Smooth muscle cell (in vitro differentiated cells): ENCODE data around the gene TTC13. TPM values are rescaled to one million over a fixed set of nuclear protein-coding genes. Genes with fewer than 3 reads are reported as not detected.

ENCODE experiments used
- DNase-seq: peaks from one replicate; lab custom pipeline; 2025; ENCODE audit not compliant: unreplicated experiment; lab: John Stamatoyannopoulos, UW
- H2AFZ ChIP-seq: fragments of 200-600 bp; sonication (generic); 2 replicates; pipeline ENCODE4 v1.6.0; 2016; ENCODE audit warnings: antibody characterized with exemption, low read depth, mild to moderate bottlenecking
- H3F3A ChIP-seq: fragments of 200-600 bp; sonication (generic); 2 replicates; pipeline ENCODE4 v1.6.0; 2017; ENCODE audit warnings: antibody characterized with exemption, low read depth
- H3K27ac ChIP-seq: fragments of 200-600 bp; sonication (generic); 2 replicates; pipeline ENCODE4 v1.5.1; 2016; ENCODE audit warnings: low read depth, mild to moderate bottlenecking
- H3K27me3 ChIP-seq: fragments of 200-600 bp; sonication (generic); 2 replicates; pipeline ENCODE4 v1.6.1; 2016; ENCODE audit warnings: low read depth, mild to moderate bottlenecking
- H3K36me3 ChIP-seq: fragments of 200-600 bp; sonication (generic); 2 replicates; pipeline ENCODE4 v1.5.1; 2016; ENCODE audit warnings: low read depth
- H3K4me1 ChIP-seq: fragments of 200-600 bp; sonication (generic); 2 replicates; pipeline ENCODE4 v1.5.1; 2016; ENCODE audit warnings: low read depth
- H3K4me2 ChIP-seq: fragments of 200-600 bp; sonication (generic); 2 replicates; pipeline ENCODE4 v1.6.0; 2016; ENCODE audit warnings: mild to moderate bottlenecking
- H3K4me3 ChIP-seq: fragments of 200-600 bp; sonication (generic); 2 replicates; pipeline ENCODE4 v1.5.1; 2016; ENCODE audit warnings: mild to moderate bottlenecking
- H3K79me2 ChIP-seq: fragments of 200-600 bp; sonication (generic); 2 replicates; pipeline ENCODE4 v1.6.0; 2016; ENCODE audit warnings: low read depth, mild to moderate bottlenecking
- H3K9ac ChIP-seq: fragments of 200-600 bp; sonication (generic); 2 replicates; pipeline ENCODE4 v1.6.0; 2016; ENCODE audit warnings: low read depth
- H3K9me3 ChIP-seq: fragments of 200-600 bp; sonication (generic); replicated peaks from 2 replicates; pipeline ENCODE4 v1.5.1; 2016; ENCODE audit warnings: low read depth
- H4K20me1 ChIP-seq: fragments of 200-600 bp; sonication (generic); 2 replicates; pipeline ENCODE4 v1.6.0; 2016; ENCODE audit warnings: low read depth
- WGBS: methylation state at CpG from one replicate; pipeline ENCODE4 v1.1.7; 2016; ENCODE audit warnings: low lambda C conversion rate; 5-methylcytosine and 5-hydroxymethylcytosine counted together
- polyA plus RNA-seq: library from polyadenylated mRNA; unstranded; fragments of >200 nt; fragmentation: Nextera tagmentation; extraction: Ambion mirVana; gene quantifications from 2 replicates; pipeline ENCODE4 v1.2.1, GENCODE V29; 2016
- total RNA-seq: library from RNA; depleted of rRNA; stranded (reverse); fragments of >200 nt; gene quantifications from 2 replicates; pipeline ENCODE4 v1.2.3, GENCODE V29; 2014
- TF ChIP-seq, protein P1 (sequence below): fragments of 200-600 bp; sonication (generic); IDR thresholded peaks from 2 replicates; pipeline ENCODE4 v1.5.1; 2017; ENCODE audit warnings: borderline replicate concordance, mild to moderate bottlenecking, antibody characterized with exemption; ENCODE audit not compliant: insufficient read depth, poor library complexity, severe bottlenecking

The TTC13 gene
- total and polyA plus RNA-seq, 2 experiments from 2014 or later = 5.6 to 9.1 TPM

- Histone ChIP-seq H3K36me3 (no peaks in the 10 kb centered on the region), H3K4me2 (no peak overlapping the region), H3K4me3 (no peak overlapping the region), H3K27me3 (no peaks in the 10 kb centered on the region), H3K79me2 (no peaks in the 10 kb centered on the region), H3K9ac (no peak overlapping the region), H3K9me3 (no peaks in the 10 kb centered on the region), H3K4me1 (no peaks in the 10 kb centered on the region), H2AFZ (no peak overlapping the region), H3K27ac (no peak overlapping the region), H3F3A (no peaks in the 10 kb centered on the region), H4K20me1 (no peaks in the 10 kb centered on the region)
- TF ChIP-seq, protein P1, sequence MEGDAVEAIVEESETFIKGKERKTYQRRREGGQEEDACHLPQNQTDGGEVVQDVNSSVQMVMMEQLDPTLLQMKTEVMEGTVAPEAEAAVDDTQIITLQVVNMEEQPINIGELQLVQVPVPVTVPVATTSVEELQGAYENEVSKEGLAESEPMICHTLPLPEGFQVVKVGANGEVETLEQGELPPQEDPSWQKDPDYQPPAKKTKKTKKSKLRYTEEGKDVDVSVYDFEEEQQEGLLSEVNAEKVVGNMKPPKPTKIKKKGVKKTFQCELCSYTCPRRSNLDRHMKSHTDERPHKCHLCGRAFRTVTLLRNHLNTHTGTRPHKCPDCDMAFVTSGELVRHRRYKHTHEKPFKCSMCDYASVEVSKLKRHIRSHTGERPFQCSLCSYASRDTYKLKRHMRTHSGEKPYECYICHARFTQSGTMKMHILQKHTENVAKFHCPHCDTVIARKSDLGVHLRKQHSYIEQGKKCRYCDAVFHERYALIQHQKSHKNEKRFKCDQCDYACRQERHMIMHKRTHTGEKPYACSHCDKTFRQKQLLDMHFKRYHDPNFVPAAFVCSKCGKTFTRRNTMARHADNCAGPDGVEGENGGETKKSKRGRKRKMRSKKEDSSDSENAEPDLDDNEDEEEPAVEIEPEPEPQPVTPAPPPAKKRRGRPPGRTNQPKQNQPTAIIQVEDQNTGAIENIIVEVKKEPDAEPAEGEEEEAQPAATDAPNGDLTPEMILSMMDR = no peak
- WGBS = 93% methylated on average over 8 of the region's 8 CpGs
- no peak for DNase-seq
Observed at GRCh38 chr1:230898748-230899147, 79.9 kb downstream of the TTC13 start.

DNA sequence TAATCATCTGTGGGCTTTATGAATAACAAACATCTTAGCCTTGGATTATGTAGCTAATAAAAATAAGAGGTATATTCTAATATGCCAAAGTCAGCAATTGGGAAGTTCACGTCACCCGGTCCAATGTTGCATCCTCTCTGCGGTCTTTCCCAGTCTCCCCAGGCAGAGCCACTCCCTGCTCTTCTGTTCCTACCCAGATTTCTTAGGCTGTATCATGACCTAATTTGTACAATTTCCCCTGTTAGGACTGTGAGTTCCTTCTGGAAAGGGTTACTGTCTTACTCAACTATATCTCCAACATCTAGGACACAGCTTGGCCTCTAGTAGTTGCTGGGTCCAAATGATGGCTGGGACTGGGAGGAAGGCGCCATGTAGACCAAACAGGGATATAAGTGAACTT, 80.5 kb downstream of the TTC13 start:
- H3K9me3 ChIP-seq = no peaks in the 10 kb centered on the region
- TF ChIP-seq, protein P1 = no peak
- no peak overlapping the region for H3K27ac ChIP-seq
- H3K4me3 ChIP-seq = no peak overlapping the region
- DNase-seq = no peak
- H3K4me2 ChIP-seq = no peak overlapping the region
- H3K4me1 ChIP-seq = no peaks in the 10 kb centered on the region
- H3K79me2 ChIP-seq = no peaks in the 10 kb centered on the region
- no peak overlapping the region for H2AFZ ChIP-seq
- WGBS = 96% methylated on average over 4 of the region's 4 CpGs
- H3K27me3 ChIP-seq = no peaks in the 10 kb centered on the region
- H3K36me3 ChIP-seq = no peaks in the 10 kb centered on the region
- no peaks in the 10 kb centered on the region for H4K20me1 ChIP-seq
- H3F3A ChIP-seq = no peaks in the 10 kb centered on the region
- H3K9ac ChIP-seq = no peak overlapping the region

DNA sequence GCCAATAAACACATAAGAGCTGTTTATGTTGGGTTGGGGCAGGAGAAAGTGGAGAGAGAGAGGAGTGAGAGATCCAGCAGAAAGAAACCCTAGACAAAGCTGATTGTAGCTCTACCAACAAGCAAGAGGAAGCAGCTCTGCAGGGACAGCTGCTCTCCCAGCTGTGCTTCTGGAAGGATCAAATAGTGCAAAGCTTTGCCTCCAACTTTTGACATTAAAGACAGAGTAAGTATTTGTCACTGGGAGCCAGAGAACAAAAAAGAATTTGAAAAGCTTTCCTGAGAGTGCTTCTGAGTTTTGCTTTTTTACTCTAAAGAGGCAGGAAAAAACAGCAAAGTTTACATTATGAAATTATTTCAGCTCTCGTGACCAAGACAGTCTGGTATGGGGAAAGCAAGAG, 81.9 kb downstream of the TTC13 start:
- WGBS = 64% methylated on average over 1 of the region's 1 CpG
- H3K4me3 ChIP-seq = no peak overlapping the region
- TF ChIP-seq, protein P1 = no peak
- H3K27me3 ChIP-seq = no peaks in the 10 kb centered on the region
- DNase-seq = no peak
- no peak overlapping the region for H2AFZ ChIP-seq
- no peak overlapping the region for H3K27ac ChIP-seq
- no peaks in the 10 kb centered on the region for H3F3A ChIP-seq
- no peaks in the 10 kb centered on the region for H3K9me3 ChIP-seq
- no peaks in the 10 kb centered on the region for H3K36me3 ChIP-seq
- H3K79me2 ChIP-seq = no peaks in the 10 kb centered on the region
- no peak overlapping the region for H3K4me2 ChIP-seq
- no peak overlapping the region for H3K9ac ChIP-seq
- H3K4me1 ChIP-seq = peaks cover 4% of the 10 kb centered on the region
- H4K20me1 ChIP-seq = no peaks in the 10 kb centered on the region

DNA sequence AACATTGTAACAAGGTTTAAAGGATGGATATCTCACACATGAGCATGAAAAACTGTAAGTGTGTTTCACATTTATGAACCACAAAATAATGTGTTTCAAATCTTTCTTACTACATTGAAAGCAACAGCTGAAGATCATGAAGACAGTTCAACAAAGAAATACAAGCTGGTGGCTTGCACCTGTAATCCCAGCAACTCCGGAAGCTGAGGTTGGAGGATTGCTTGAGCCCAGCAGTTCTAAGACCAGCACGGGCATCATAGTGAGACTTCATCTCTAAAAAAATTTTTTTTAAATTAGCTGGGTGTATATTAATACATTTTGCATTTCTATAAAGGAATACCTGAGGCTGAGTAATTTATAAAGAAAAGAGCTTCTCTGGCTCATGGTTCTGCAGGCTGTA, 83.2 kb downstream of the TTC13 start:
- H3K27me3 ChIP-seq = no peaks in the 10 kb centered on the region
- H3K4me3 ChIP-seq = no peak overlapping the region
- peaks cover 9% of the 10 kb centered on the region for H3F3A ChIP-seq
- TF ChIP-seq, protein P1 = no peak
- H3K9ac ChIP-seq = no peak overlapping the region
- H3K9me3 ChIP-seq = no peaks in the 10 kb centered on the region
- no peaks in the 10 kb centered on the region for H3K79me2 ChIP-seq
- peaks cover 12% of the 10 kb centered on the region for H3K4me1 ChIP-seq
- WGBS = 91% methylated on average over 2 of the region's 2 CpGs
- H3K4me2 ChIP-seq = no peak overlapping the region
- no peak overlapping the region for H3K27ac ChIP-seq
- H4K20me1 ChIP-seq = no peaks in the 10 kb centered on the region
- no peaks in the 10 kb centered on the region for H3K36me3 ChIP-seq
- DNase-seq = no peak
- H2AFZ ChIP-seq = no peak overlapping the region
